NAMALWA (cell line): ENCODE results near the gene RPLP2.
A peak's percentile ranks its signal among the peaks of the same experiment; 100 is the strongest.

Experiments
- DNase-seq: peaks from one replicate; pipeline ENCODE4 v3.0.0-alpha.2; 2015; ENCODE audit warnings: low spot score

RPLP2 gene

DNA sequence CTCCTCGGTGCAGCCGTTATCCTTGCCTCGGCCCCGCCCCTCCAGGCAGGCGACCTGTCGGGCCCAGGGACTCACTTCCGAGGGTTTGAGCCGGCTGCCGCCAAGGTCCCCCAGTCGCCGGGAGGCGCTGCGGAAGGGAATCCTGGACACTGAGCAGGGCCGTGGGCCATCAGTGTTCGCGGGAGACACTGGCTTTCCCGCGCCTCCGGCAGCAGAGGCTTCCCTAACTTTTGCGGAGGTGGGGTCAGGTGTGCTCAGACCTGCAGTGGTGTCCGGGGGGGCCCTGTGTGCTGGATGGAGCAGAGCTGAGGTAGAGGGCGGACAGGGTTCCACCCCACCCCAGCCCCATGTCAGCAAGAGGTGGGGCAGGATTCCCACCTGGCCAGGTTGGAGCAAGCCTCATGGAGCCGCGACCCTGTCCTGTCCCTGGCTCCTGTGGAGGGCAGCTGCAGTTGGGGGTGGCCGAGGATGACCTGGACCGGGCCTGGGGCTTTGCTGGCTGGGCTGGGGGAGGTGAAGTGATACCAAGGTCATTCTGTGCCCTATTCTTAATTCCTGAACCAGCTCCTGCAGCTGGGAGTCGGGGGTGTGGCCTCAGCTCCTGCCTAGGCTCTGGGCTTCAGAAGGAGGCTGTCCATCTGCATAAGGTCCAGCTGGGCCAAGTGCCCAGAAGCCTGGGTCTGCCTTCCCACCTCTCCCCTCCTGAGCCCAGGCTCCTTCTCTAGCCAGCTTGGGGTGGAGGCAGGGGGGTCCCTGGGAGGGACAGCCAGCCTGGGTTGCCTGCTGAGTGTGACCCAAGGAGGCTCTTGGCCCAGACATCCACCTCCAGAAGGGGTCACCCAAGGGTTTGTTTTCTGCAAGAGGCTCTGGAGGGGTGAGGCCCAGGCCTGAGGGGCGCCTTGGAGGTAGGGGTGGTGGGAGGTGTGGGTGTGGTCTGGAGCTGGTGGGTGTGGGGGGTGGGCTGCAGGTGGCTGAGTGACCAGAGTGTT, 41.3 kb downstream of the RPLP2 start:
- peak; percentile 59 for DNase-seq

DNA sequence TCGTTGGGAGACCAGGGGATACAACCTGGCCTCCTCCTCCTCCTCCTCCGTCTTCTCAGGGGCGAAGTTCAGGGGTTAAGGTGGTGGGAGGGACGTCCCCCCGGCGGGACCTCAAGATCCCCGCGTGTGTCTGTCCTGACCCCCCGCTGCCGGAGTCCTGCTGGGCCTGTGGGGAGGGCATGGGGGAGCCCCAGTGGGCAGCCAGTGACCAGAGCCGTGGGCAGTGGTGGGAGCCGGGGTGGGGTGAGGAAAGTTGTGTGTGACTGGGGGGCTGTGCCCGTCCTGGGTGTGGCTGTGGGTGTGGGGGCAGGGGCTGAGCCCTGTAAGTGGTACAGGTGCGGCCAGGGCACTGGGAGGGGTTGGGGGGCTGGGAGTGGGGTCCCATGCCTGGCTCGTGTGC, 43.0 kb downstream of the RPLP2 start:
- no peak for DNase-seq

DNA sequence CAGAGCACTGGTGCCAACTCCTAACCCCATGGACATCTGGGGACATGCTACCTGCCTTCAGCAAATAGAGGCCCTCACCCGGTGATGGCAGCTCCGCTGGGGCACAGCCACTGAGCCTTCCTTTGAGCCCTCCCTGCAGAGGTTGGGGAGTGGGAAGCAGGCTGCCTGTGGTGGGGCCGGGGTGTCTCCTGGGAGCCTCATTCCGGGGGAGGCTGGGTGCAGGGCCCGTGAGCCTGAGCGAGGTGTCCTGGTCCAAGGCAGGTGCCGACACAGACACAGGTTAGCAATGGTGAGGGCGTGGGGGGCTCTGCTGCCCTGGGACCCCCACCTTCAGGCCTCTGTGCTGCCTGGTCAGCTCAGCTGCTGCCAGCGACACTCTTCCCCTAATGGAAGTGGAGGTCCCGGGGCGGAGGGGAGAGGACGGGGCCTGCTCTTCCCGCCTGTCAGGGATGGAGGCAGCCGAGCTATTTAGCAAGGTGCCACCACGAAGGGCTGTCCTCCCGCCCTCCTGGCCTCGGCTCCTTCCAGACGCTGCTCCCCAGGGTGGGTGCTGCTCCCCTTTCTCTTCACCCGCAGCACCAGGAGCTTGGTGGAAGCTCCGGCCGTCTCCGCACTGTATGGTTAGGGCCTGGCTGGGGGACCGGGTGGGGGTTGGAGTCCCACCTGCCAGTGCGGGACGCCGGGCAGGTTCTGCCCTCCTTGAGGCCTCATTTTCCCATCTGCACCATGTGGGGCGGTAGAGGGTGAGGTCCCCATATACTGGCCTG, 44.1 kb downstream of the RPLP2 start:
- no peak for DNase-seq

DNA sequence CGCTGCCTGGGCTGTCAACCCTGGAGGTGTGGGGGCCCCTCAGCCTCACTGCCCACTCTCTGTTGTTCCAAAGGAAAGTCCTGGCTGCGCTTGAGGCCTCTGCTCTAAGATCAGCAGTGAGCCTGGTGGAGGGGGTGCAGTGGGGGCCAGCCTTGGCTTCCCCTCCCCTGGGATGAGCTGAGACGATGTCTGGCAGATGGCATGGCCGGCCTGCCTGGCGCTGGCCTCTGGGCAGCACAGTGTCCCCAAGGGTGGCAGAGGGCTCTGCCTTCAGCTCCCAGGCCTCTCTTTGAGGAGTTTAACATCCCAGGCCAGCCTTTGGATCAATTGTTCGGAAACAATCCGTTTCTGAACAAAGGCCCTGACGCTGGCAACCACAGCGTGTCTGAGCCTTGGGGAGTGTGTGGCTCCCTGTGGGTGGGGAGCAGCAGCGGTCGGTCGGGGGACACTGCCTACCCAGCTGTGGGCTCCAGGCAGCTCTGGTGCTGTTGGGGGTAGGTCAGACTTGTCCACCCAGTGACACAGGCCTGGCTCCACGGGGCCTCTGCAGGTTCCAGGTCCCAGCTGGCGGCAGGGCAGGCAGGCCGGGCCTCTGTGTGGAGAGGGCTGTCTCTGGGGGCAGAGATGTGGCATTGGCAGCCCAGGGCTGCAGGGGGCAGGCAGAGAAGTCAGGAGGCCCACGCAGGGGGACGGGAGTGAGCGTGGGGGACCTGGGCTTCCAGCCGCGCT, 45.0 kb downstream of the RPLP2 start:
- DNase-seq, result no peak

DNA sequence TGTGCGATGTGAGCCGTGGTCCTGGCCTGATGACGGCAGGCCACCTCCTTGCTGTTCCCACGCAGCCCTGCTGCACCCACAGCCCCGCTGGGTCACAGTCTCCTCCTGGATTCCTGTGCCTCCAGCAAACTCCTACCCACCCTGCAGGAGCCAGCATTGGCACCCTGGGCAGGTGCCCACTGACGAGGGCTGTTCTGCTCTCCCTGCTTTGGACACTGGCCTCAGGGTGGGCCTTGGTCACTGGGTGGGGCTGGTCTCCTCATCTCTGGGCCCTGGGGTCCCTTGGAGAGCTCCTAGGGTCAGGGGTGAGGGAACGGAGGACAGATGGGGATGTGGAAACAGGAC, 45.5 kb downstream of the RPLP2 start:
- DNase-seq, result no peak

DNA sequence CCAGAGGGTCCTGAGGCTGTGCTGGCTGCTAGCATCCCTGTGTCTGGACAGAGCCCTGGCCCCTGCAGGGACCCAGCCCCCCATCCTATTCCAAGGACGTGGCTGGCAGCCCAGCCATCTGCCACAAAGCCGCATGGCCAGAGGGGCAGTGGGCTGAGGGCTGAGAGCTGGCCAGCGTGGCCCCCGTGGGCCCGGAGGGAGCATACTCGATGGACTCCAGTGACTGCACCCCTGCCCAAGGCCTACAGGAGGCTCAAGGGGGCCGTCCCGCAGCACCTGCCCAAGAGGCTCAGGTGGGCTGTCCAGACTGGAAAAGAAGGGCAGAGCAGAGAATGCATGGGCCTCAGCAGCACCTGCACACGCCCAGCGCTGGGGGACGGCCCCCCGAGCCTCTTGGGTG, 46.0 kb downstream of the RPLP2 start:
- no peak for DNase-seq

DNA sequence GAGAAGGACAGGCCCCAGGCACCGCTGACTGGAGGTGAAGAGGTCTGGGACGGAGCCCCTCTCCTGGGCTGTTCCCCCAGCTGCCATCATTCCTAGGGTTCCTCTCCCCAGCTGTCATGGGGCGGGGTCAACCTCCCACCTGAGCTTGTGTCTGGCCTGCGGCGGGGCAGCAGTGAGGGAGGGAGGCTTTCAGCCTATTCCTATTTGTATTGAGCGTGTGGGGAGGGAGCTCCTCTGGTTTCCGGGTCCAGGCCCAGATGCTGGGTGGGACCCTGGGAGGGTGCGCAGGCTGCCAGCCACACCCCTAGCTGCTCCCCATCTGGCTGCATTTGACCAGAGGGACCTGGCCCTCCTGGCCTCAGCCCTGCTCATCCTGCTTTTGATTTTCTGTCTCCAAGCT, 46.6 kb downstream of the RPLP2 start:
- DNase-seq, result no peak

DNA sequence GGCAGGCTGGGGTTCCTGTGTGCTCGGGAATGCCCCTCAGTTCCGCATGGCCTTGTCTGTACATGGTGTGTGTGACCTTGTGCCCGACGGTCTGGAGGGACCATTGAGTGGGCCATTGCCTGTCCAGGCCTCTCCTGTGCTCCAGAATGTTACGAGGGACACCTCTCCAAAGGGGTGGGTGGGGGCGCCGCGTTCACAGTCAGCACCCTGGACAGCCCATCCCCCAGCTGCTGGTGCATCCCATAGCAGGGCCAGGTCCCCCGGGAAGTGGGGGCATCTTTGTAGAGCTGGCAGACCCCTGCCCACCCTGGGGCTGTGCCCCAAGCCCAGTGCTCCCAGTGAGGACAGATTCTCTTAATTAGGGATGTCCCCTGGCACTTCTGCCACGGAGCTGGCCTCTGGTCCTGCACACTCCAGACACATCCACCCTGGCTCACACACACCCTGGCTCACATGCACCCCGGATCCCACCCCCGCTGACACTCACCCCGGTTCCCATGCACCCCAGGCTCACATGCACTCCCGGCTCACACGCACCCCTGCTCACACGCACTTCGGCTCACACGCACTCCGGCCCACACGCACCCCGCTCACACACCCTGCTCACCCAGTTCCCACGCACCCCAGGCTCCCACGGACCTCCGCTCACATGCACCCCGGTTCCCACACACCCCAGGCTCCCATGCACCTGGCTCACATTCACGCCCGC, 48.4 kb downstream of the RPLP2 start:
- no peak for DNase-seq

DNA sequence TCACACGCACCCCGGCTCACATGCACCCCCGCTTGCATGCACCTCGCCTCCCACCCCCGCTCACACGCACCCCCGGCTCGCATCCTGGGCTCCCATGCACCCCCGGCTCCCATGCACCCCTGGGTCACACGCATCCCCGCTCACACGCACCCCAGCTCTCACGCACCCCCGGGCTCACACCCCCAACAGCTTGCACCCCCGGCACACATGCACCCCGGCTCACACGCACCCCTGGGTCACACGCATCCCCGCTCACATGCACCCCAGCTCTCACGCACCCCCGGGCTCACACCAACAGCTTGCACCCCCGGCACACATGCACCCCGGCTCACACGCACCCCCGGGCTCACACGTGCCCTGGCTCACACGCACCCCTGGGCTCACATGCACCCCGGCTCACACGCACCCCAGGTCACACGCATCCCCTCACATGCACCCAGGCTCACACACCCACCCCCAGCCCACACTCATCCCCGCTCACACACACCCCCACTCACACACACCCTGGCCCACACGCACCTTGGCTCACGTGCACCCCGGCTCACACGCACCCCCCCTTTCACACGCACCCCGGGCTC, 49.1 kb downstream of the RPLP2 start:
- DNase-seq, result no peak

DNA sequence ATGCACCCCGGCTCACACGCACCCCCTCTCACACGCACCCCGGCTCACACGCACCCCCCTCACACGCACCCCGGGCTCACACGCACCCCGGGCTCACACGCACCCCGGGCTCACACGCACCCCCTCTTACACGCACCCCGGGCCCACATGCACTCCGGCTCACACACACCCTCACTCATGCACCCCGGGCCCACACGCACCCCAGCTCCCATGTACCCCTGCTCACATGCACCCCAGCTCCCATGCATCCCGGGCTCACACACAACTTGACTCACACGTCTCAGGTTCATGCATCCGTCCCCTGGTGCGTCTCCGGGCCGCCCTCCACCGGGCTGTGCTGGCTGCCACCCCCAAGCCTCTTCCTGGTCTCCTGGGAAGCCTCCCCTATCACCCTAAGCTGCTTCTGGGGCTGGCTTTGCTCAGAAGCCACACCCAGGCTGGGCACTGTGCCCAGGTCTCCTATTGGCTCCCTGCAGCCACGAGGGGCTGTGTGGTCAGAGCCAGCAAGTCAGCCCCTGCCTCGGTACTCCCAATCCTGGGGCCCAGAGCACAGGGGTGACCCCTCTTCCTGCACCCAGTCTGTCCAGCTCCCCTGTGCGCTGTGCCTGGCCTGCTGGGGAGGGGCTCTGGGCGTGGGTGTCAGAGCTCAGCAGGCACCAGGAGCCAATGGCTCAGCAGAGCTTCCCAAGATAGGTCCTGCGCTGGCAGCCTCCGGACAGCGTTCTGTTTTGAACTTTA, 49.8 kb downstream of the RPLP2 start:
- DNase-seq, result peak; percentile 40

DNA sequence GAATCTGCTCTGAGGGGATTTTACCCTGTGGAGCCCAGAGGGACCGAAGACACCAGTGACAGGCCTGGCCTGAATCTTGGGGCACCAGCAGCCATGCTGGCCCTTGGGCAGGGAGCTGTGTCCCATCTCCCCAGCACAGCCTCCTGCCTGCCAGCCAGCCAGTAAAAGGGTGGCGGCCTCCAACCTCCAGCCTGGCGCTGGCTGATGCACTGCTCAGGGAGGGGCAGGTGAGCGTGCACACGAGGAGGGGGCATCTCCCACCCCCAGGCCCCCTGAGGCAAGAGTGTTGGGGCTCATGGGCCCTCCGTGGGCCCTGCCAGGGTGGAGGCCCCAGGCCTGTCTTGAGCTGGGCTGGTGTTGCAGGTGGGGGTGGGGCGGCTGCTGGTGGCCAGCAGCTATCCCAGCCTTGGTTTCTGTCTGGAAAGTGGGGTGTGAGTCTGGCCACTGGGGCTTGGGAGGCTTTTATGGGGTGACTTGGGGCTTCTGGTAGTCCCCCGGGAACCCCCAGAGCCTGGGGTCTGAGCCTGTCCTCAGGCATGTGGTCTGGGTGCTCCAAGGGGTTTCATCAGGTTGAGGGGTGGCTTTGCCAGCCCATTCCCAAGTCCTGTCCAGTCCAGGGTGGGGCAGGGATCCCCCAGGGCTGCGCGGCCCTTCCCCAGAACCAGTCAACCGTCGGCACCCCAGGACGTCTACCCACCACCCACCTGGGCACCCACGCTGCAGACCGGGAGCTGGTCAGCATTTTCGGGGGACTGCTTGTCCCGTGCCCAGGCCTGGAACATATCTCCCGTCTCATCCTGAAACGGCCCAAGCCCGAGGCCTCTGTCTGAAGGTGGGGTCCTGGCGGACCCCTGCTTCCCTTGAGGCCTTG, 50.7 kb downstream of the RPLP2 start:
- no peak for DNase-seq

DNA sequence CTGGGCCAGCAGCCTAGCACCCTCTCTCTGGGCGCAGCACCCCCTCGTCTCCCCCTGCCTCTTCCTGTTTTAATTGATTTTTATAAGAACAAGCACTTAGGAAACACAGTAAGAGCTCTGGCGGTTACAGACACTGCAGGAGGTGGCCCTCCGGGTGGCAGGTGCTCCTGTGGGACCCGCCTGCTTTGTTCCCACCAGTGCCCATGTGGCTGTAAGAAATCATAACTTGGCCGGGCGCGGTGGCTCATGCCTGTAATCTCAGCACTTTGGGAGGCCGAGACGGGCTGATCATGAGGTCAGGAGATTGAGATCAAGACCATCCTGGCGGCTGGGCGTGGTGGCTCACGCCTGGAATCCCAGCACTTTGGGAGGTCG, 51.3 kb downstream of the RPLP2 start:
- DNase-seq, result no peak

DNA sequence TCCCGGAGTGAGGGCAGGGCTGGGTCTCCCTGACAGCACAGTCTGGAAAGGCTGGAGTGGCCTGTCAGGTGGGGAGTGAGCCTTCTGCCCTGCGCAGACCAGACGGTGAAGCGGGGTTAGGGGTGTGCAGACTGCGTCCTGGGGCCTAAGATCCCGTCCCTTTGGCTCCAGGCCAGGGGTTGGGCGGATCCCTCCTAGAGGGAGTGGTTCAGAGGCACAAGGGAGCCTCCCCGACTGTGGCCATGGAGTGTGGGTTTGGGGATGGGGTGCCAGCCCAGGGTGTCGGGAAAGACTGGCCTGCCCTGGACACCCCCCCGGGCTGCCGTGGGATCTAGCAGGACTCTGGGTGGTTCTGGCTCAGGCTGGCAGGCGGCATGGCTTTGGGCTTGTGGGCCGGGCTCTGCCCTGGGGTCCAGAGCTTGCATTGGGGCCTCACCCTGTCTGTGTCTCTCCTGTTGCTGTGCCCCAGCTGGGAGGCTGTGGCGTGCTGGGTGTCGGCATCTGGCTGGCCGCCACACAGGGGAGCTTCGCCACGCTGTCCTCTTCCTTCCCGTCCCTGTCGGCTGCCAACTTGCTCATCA, 52.4 kb downstream of the RPLP2 start:
- DNase-seq, result no peak
